GM19043 (cell line): ENCODE data around the gene FH.

ENCODE experiments used
- ATAC-seq: cut with Tn5 transposase; IDR thresholded peaks from one replicate; pipeline ENCODE4 v1.9.1; 2021; ENCODE audit warnings: low read depth; ENCODE audit not compliant: unreplicated experiment

Gene FH

DNA sequence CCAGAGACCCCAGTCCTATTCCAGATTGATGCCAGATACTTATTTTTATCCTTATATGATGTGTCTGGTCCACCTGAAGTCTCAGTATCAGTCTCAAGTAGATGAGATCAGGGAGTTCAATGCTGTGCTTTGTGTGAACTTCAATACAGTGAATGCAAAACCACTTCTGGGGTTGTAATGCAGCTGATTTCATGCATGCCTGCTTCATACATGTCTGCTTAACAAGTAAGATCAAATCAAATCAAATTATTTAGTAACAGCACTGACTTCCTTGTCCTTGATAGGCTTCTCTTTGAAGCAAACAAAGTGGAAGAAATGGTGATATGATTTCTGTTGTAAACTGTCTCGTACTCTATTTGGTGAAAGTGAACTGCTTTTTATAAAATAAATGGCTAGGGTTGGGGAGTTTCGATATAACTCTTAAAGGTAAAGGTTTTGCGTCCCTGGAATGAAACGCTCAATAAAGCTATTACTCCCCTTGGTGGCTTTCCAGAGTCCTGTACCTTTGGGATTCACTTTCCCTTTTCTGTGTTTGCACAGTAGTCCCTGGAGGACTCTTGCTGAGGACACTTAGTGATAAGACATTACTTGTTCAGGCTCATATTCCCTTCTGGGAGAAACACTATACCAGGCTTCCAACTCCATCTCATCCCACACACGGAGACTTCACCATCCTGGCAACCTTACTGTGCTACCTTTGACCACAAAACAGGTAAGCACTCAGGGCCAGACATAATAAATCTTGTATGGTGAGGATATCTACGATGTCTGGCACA lies 59.3 kb downstream of the FH start:
- no peak for ATAC-seq

- no peak for ATAC-seq
Measured at GRCh38 chr1:241459186-241459802, 60.3 kb downstream of the FH start.

DNA sequence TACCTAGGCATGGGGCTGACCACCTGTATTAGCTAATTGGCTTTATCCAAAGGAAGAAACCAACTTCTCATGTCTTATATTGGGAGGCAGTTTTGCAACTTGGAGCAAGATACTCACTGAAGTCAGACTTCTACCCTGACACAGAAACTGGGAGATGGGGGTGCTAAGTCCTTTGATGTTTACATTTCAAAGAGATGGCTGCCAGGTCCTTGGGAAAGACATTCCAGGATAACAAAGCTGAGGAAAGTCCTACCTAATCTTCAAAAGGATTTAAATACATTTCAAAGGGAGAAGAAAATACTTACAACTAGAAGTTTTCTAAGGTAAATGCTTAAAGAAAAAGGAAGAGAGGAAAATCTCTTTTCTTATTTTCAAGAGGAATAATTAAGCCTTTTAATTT lies 62.1 kb downstream of the FH start:
- no peak for ATAC-seq

GRCh38 chr1:241456743-241457142 lies 62.8 kb downstream of the FH start:
- ATAC-seq, result no peak

DNA sequence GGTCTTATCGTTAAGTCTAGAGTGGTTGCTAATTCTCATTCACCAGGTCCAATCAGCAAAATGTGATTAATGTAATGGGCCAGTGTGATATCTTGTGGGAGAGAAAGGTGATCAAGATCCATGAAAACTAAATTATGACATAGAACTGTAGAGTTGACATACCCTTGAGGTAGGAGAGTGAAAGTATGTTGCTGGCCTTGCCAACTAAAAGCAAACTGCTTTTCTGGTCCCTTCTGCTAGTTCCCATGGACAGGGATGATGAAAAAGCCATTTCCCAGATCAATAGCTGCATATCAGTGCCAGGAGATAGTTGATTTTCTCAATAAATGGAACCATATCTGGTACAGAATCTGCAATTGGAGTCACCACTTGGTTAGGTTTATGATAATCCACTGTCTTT lies 65.8 kb downstream of the FH start:
- ATAC-seq, result no peak

- ATAC-seq, result no peak
Measured at GRCh38 chr1:241451956-241452355, 67.6 kb downstream of the FH start.
